Endothelial cell of umbilical vein (primary cell): Measurements from ENCODE around the gene DPYD. TPM values are rescaled to one million over a fixed set of nuclear protein-coding genes. Genes with fewer than 3 reads are reported as not detected.

Experiments
- BruUV-seq: library from RNA; stranded (reverse); fragments of 400-500 nt; replicated peaks from 2 replicates; lab custom pipeline; 2021; lab: Mats Ljungman, UMichigan
- CTCF ChIA-PET: fragments of 300-600, 350-600 bp; sonication (Branson Sonifier 250); formaldehyde crosslinking; loops from one replicate; lab custom pipeline; 2021; ENCODE audit warnings: antibody characterized with exemption, inconsistent platforms; lab: Charles Lee
- POLR2A ChIA-PET: fragments of 300-600, 350-600 bp; sonication (Branson Sonifier 250); formaldehyde crosslinking; loops from one replicate; lab custom pipeline; 2021; ENCODE audit warnings: antibody characterized with exemption, inconsistent platforms; lab: Charles Lee
- DNase-seq: peaks from one replicate; pipeline ENCODE4 v3.0.0-alpha.2; 2011; ENCODE audit warnings: low read depth, low spot score
- FAIRE-seq: peaks from 2 replicates; lab custom pipeline; 2011; peaks lifted over from hg19 to GRCh38; lab: Jason Lieb, UNC
- H2AFZ ChIP-seq: 2 replicates; pipeline ENCODE4 v1.6.0; 2012; ENCODE audit warnings: low read depth, low read length, control low read depth, inconsistent platforms
- H3K27ac ChIP-seq: 2 replicates; pipeline ENCODE4 v1.5.1; 2011; ENCODE audit warnings: low read depth, mild to moderate bottlenecking, control low read depth, low read length, moderate library complexity; ENCODE audit not compliant: insufficient read depth
- H3K27me3 ChIP-seq, 2 experiments: 2 replicates each; pipeline versions ENCODE4 v1.6.0 to v1.6.1; 2011; ENCODE audit warnings: low read length in 2 of 2, mixed read lengths in 1 of 2; ENCODE audit not compliant: control insufficient read depth in 2 of 2, insufficient read depth in 2 of 2
- H3K36me3 ChIP-seq, 2 experiments: 2 replicates in 1 of 2; 3 replicates in 1 of 2; pipeline ENCODE4 v1.5.1; 2011; ENCODE audit warnings: low read length in 2 of 2, mild to moderate bottlenecking in 1 of 2, moderate library complexity in 1 of 2; ENCODE audit not compliant: control insufficient read depth in 2 of 2, insufficient read depth in 2 of 2; ENCODE audit errors: extremely low read depth in 1 of 2
- H3K4me1 ChIP-seq: 3 replicates; pipeline ENCODE4 v1.5.1; 2011; ENCODE audit warnings: mild to moderate bottlenecking, low read length; ENCODE audit not compliant: control insufficient read depth, insufficient read depth; ENCODE audit errors: extremely low read depth
- H3K4me2 ChIP-seq: 2 replicates; pipeline ENCODE4 v1.6.1; 2011; ENCODE audit warnings: low read length, control low read depth, mixed read lengths; ENCODE audit not compliant: insufficient read depth
- H3K4me3 ChIP-seq, 3 experiments: fragments of 200-600 bp in 1 of 3; sonication (generic), shearing (Covaris generic) in 1 of 3; replicated peaks in 1 of 3; 2 replicates each; pipeline ENCODE4 v1.5.1; 2011 to 2016; ENCODE audit warnings: control low read depth in 3 of 3, low read length in 3 of 3, mild to moderate bottlenecking in 2 of 3, inconsistent platforms in 1 of 3, low read depth in 1 of 3, moderate library complexity in 1 of 3; ENCODE audit not compliant: insufficient read depth in 1 of 3
- H3K79me2 ChIP-seq: 2 replicates; pipeline ENCODE4 v1.6.0; 2012; ENCODE audit warnings: low read length, inconsistent platforms; ENCODE audit not compliant: control insufficient read depth, insufficient read depth
- H3K9ac ChIP-seq: replicated peaks from 2 replicates; pipeline ENCODE3; 2011; ENCODE audit warnings: low read length, control low read depth; ENCODE audit not compliant: insufficient read depth; ENCODE audit errors: extremely low read depth
- H3K9me1 ChIP-seq: replicated peaks from 3 replicates; pipeline ENCODE4 v1.6.0; 2011; ENCODE audit warnings: mild to moderate bottlenecking, low read length; ENCODE audit not compliant: control insufficient read depth, insufficient read depth; ENCODE audit errors: extremely low read depth
- H3K9me3 ChIP-seq: replicated peaks from 2 replicates; pipeline ENCODE4 v1.5.1; 2012; ENCODE audit warnings: low read length, inconsistent platforms; ENCODE audit not compliant: control insufficient read depth, insufficient read depth
- H4K20me1 ChIP-seq: replicated peaks from 2 replicates; pipeline ENCODE3; 2011; ENCODE audit warnings: mild to moderate bottlenecking, low read length; ENCODE audit not compliant: control insufficient read depth, insufficient read depth; ENCODE audit errors: extremely low read depth
- CTCF ChIP-seq, 2 donors: IDR thresholded peaks; 1 replicate in 1 of 2; 2 replicates in 1 of 2; pipeline ENCODE4 v1.5.1; 2011; ENCODE audit warnings: low read length in 2 of 2, mild to moderate bottlenecking in 2 of 2, moderate library complexity in 2 of 2, control low read depth in 1 of 2, inconsistent platforms in 1 of 2, low read depth in 1 of 2; ENCODE audit not compliant: insufficient read depth in 1 of 2; ENCODE audit errors: extremely low read depth in 1 of 2
- EZH2 ChIP-seq: IDR thresholded peaks from 2 replicates; pipeline ENCODE4 v1.6.1; 2012; ENCODE audit warnings: borderline replicate concordance, low read depth, mild to moderate bottlenecking, moderate library complexity, low read length, inconsistent platforms; ENCODE audit not compliant: severe bottlenecking
- FOS ChIP-seq: IDR thresholded peaks from 2 replicates; pipeline ENCODE4 v1.6.1; 2011; ENCODE audit warnings: mild to moderate bottlenecking, low read length, moderate library complexity, borderline replicate concordance; ENCODE audit not compliant: insufficient read depth
- GATA2 ChIP-seq: IDR thresholded peaks from 2 replicates; pipeline ENCODE4 v1.7.0; 2011; ENCODE audit warnings: low read depth, mild to moderate bottlenecking, moderate library complexity, mixed read lengths, low read length; ENCODE audit not compliant: insufficient read length, insufficient read depth
- JUN ChIP-seq: IDR thresholded peaks from 2 replicates; pipeline ENCODE4 v1.6.1; 2011; ENCODE audit warnings: borderline replicate concordance, low read depth; ENCODE audit not compliant: insufficient read length, insufficient read depth
- MAX ChIP-seq: IDR thresholded peaks from 2 replicates; pipeline ENCODE4 v1.6.1; 2011; ENCODE audit not compliant: insufficient read depth, insufficient read length
- MYC ChIP-seq: IDR thresholded peaks from one replicate; pipeline ENCODE4 v1.6.1; 2011; ENCODE audit warnings: mild to moderate bottlenecking, low read depth, low read length
- POLR2A ChIP-seq: IDR thresholded peaks from 2 replicates; pipeline ENCODE4 v1.6.1; 2012; ENCODE audit warnings: low read depth, mild to moderate bottlenecking, control low read depth, low read length
- POLR2AphosphoS5 ChIP-seq: IDR thresholded peaks from 2 replicates; pipeline ENCODE4 v1.6.1; 2012; ENCODE audit warnings: low read depth, mild to moderate bottlenecking, control low read depth, low read length, moderate library complexity; ENCODE audit not compliant: insufficient read depth
- dilution Hi-C: fragments of 300-500 bp; cut with MboI; formaldehyde crosslinking; loops from one replicate; pipeline ENCODE4 v1.15.0; 2019; ENCODE audit warnings: low sequenced_read_pairs; ENCODE audit not compliant: extremely low pct_ligation_motif_present
- intact Hi-C: fragments of 100-400 bp; cut with micrococcal nuclease; formaldehyde crosslinking; loops from one replicate; pipeline ENCODE4 v1.10.0; 2022
- polyA plus RNA-seq, 4 experiments: library from polyadenylated mRNA; depleted of rRNA in 3 of 4; stranded (reverse) in 3 of 4; unstranded in 1 of 4; fragments of >200 nt; gene quantifications; 2 replicates each; pipeline versions ENCODE4 v1.2.1 to v1.2.3, GENCODE V29; 2011 to 2012; ENCODE audit warnings: missing spikeins in 1 of 4
- total RNA-seq: library from RNA; stranded (reverse); gene quantifications from 2 replicates; pipeline ENCODE4 v1.2.3, GENCODE V29; 2021

Gene DPYD
- total and polyA plus RNA-seq, 2 donors (not counting 3 experiments of a cell fraction or from before 2014, with no cell fraction given) = 4.6 to 15.1 TPM

- H2AFZ ChIP-seq = no peak overlapping the region
- no TSS peak for BruUV-seq
- intact Hi-C loops (no loop called here), dilution Hi-C loops (no loop called here)
- no peaks in the 10 kb centered on the region for H3K9me1 ChIP-seq
- POLR2A ChIA-PET = no interaction called here
- H3K4me2 ChIP-seq = no peak overlapping the region
- TF ChIP-seq POLR2AphosphoS5 = no peak
- no peak for TF ChIP-seq GATA2
- TF ChIP-seq MAX = no peak
- no peak for TF ChIP-seq JUN
- no peak for TF ChIP-seq EZH2
- no peak for TF ChIP-seq POLR2A
- no peak for TF ChIP-seq FOS
- no peak for TF ChIP-seq CTCF (IDR thresholded peaks at IDR 0.05; ENCODE audit: extremely low read depth in 1 of 2, insufficient read depth in 1 of 2, low read depth in 1 of 2, low read length in 2 of 2)
- no peak for TF ChIP-seq MYC
- no peak overlapping the region for H3K27ac ChIP-seq
- no peak for FAIRE-seq
- no peak for DNase-seq
- H3K36me3 ChIP-seq = no peaks in the 10 kb centered on the region
- no peaks in the 10 kb centered on the region for H3K79me2 ChIP-seq
- H3K9ac ChIP-seq = no peak overlapping the region
- CTCF ChIA-PET = interaction anchor here (1.4 kb wide), 1 partner anchor 33 kb away, joined by 4 read pairs; no protein-coding TSS in a partner anchor
- H3K4me3 ChIP-seq = no peak overlapping the region
- no peaks in the 10 kb centered on the region for H3K4me1 ChIP-seq
- no peaks in the 10 kb centered on the region for H3K27me3 ChIP-seq
- H4K20me1 ChIP-seq = no peaks in the 10 kb centered on the region
- no peaks in the 10 kb centered on the region for H3K9me3 ChIP-seq
These were observed 815.3 kb downstream of the DPYD start for GRCh38 chr1:97105531-97105930.
